Measurements from ENCODE around the gene OR5D14.

Gene OR5D14

GRCh38 chr11:55795256-55795655 is at the start of gene OR5D14:
TSS of gene OR5D14 (plus strand) at chr11:55795556. CDS start at chr11:55795556, 0 bp downstream.
- DNase-seq = no peak

- DNase-seq = no peak
These were observed 22.2 kb upstream of the OR5D14 start, which contains the start of gene OR5D13 for GRCh38 chr11:55773138-55773537. TSS of gene OR5D13 (plus strand) at chr11:55773438. CDS start at chr11:55773438, 0 bp downstream.

- no peak for DNase-seq
These were observed 3.8 kb upstream of the OR5D14 start for GRCh38 chr11:55791606-55792005.

DNA sequence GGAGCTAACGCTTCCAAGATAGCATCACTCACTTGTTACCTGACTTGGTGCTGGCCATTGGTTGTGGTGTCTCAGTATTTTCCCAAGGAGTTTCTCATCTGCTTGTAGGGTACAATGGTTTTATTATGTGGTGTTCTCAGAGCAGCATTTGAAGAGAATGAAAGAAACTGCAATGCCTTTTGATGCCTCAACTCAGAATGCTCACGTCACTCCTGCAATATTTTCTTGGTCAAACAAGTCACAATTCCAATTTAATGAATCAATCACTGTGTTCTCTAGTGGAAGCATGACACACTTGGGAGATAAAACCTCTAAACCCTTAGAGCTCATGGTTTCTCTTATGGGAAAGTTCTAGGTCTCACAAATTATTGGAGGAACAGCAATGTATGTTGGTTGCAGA is 2.0 kb upstream of the OR5D14 start:
- no peak for DNase-seq

DNA sequence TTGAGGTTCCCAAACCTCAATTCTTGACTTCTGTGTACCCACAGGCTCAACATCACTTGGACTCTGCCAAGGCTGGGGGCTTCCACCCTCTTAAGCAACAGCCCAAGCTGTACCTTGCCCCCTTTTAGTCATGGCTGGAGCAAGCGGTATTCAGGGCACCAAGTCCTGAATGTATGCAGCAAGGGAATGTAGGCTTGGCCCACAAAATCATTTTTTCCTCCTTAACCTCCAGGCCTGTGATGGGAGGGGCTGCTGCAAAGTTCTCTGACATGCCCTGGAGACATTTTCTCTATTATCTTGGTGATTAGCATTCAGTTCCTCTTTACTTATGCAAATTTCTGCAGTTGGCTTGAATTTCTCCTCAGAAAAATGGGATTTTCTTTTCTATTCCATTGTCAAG is 10.9 kb downstream of the OR5D14 start:
- DNase-seq = no peak

GRCh38 chr11:55811067-55811466 is 15.7 kb downstream of the OR5D14 start, which contains the start of gene OR5L1:
TSS of gene OR5L1 (plus strand) at chr11:55811367. CDS start at chr11:55811467, 100 bp downstream.
- no peak for DNase-seq

DNA sequence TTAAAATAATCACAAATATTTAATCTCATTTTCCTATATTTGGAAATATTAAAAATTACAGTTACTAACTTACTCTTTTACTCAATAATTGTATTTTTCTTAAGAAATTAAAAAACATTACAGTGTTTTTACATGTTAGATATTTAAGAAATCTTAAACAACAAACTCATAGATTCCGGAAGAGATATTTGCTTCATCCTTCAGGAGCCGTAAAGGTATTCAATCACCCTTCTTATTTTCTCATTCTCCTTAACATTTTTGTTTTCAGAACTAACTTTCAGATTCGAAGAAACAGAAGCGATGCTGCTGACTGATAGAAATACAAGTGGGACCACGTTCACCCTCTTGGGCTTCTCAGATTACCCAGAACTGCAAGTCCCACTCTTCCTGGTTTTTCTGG is 24.0 kb downstream of the OR5D14 start, which contains the start of gene OR5D18:
OR5D18 (plus strand) TSS at position 301 of the 400 bp plus-strand sequence; CDS start at position 301, 0 bp downstream.
- DNase-seq = no peak

DNA sequence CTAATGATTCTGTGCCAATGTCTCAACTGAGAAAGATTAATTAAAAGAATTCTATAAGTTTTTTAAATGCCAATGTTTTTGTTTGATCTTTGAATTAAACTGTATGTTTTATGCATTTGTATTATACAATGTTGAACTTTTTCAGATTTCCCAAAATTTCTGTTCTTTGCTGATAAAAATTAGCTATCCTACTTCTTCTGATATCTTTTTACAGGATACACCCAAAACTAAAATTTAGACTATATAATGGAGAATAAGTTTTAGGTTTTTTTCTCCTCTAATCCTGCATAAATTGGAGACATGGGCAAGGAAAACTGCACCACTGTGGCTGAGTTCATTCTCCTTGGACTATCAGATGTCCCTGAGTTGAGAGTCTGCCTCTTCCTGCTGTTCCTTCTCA is 31.6 kb downstream of the OR5D14 start, which contains the start of gene OR5L2:
OR5L2 (plus strand) TSS at position 301 of the 400 bp plus-strand sequence; CDS start at position 301, 0 bp downstream.
- no peak for DNase-seq

GRCh38 chr11:55838452-55838851 is 43.1 kb downstream of the OR5D14 start, which contains the start of gene OR5D16:
TSS of gene OR5D16 (plus strand) at chr11:55838752. CDS start at chr11:55838752, 0 bp downstream.
- DNase-seq = no peak

Data from CD4-positive, alpha-beta T cell treated with Interleukin-17A for 1 hour (primary cell).